ENCODE data around the gene PHF13. TPM values are rescaled to one million over a fixed set of nuclear protein-coding genes. Genes with fewer than 3 reads are reported as not detected.

Gene PHF13
- total and polyA plus RNA-seq, 2 donors (not counting 3 experiments of a cell fraction or from before 2014, with no cell fraction given): 5.6 to 18.6 TPM

- no peaks in the 10 kb centered on the region for H3K79me2 ChIP-seq (ENCODE audit: control insufficient read depth, insufficient read depth, low read length)
- DNase-seq (ENCODE audit: low read depth, low spot score): no peak
- FAIRE-seq: no peak
- H3K4me3 ChIP-seq (replicated peaks in 1 of 3; ENCODE audit: insufficient read depth in 1 of 3, low read depth in 1 of 3, low read length in 3 of 3): no peak overlapping the region
- TF ChIP-seq POLR2A (IDR thresholded peaks at IDR 0.05; ENCODE audit: low read depth, low read length) (no peak), CTCF (IDR thresholded peaks at IDR 0.05; ENCODE audit: extremely low read depth in 1 of 2, insufficient read depth in 1 of 2, low read depth in 1 of 2, low read length in 2 of 2) (no peak), POLR2AphosphoS5 (IDR thresholded peaks at IDR 0.05; ENCODE audit: insufficient read depth, low read depth, low read length) (no peak), FOS (IDR thresholded peaks at IDR 0.05; ENCODE audit: borderline replicate concordance, insufficient read depth, low read length) (no peak)
- TF ChIP-seq, protein P1, sequence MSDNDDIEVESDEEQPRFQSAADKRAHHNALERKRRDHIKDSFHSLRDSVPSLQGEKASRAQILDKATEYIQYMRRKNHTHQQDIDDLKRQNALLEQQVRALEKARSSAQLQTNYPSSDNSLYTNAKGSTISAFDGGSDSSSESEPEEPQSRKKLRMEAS (IDR thresholded peaks at IDR 0.05; ENCODE audit: insufficient read depth, insufficient read length): no peak
- CTCF ChIA-PET: no interaction called here
- dilution Hi-C loops (cut with MboI; ENCODE audit: extremely low pct_ligation_motif_present, low sequenced_read_pairs): no loop called here
- no peaks in the 10 kb centered on the region for H3K36me3 ChIP-seq (ENCODE audit: control insufficient read depth in 2 of 2, extremely low read depth in 1 of 2, insufficient read depth in 2 of 2, low read length in 2 of 2)
- peaks cover 5 to 10% of the 10 kb centered on the region in 2 experiments for H3K27me3 ChIP-seq (ENCODE audit: control insufficient read depth in 2 of 2, insufficient read depth in 2 of 2, low read length in 2 of 2)
- BruUV-seq (replicated peaks): no TSS peak
- H3K9me1 ChIP-seq (replicated peaks; ENCODE audit: control insufficient read depth, extremely low read depth, insufficient read depth, low read length): no peaks in the 10 kb centered on the region
- intact Hi-C loops (cut with micrococcal nuclease): no loop called here
- H3K9ac ChIP-seq (replicated peaks; ENCODE audit: extremely low read depth, insufficient read depth, low read length): no peak overlapping the region
- no peaks in the 10 kb centered on the region for H4K20me1 ChIP-seq (replicated peaks; ENCODE audit: control insufficient read depth, extremely low read depth, insufficient read depth, low read length)
- no peaks in the 10 kb centered on the region for H3K9me3 ChIP-seq (replicated peaks; ENCODE audit: control insufficient read depth, insufficient read depth, low read length)
- POLR2A ChIA-PET: no interaction called here
- H3K4me2 ChIP-seq (ENCODE audit: insufficient read depth, low read length): no peak overlapping the region
- H3K4me1 ChIP-seq (ENCODE audit: control insufficient read depth, extremely low read depth, insufficient read depth, low read length): peaks cover 4% of the 10 kb centered on the region
- no peak overlapping the region for H3K27ac ChIP-seq (ENCODE audit: insufficient read depth, low read depth, low read length)
- no peak overlapping the region for H2AFZ ChIP-seq (ENCODE audit: low read depth, low read length)
These were observed 38.7 kb upstream of the PHF13 start for GRCh38 chr1:6574818-6575217.
